Ishikawa (cell line): ENCODE results near the gene STX19.

Source experiments
- CEBPB ChIP-seq: IDR thresholded peaks from 2 replicates; pipeline ENCODE4 v1.6.1; 2012
- CREB1 ChIP-seq: IDR thresholded peaks from 2 replicates; pipeline ENCODE4 v1.6.1; 2012; ENCODE audit warnings: low read depth
- EGR1 ChIP-seq: IDR thresholded peaks from 2 replicates; pipeline ENCODE4 v1.6.1; 2012
- EP300 ChIP-seq: IDR thresholded peaks from 2 replicates; pipeline ENCODE4 v1.6.1; 2012; ENCODE audit warnings: borderline replicate concordance
- FOXM1 ChIP-seq: IDR thresholded peaks from 2 replicates; pipeline ENCODE4 v1.6.1; 2012; ENCODE audit warnings: low read depth, borderline replicate concordance
- MAX ChIP-seq: IDR thresholded peaks from 2 replicates; pipeline ENCODE4 v1.6.1; 2012
- NFIC ChIP-seq: IDR thresholded peaks from 2 replicates; pipeline ENCODE4 v1.6.1; 2012
- RAD21 ChIP-seq: IDR thresholded peaks from 2 replicates; pipeline ENCODE4 v1.6.1; 2012; ENCODE audit warnings: low read depth
- REST ChIP-seq: IDR thresholded peaks from 2 replicates; pipeline ENCODE4 v1.6.1; 2012; ENCODE audit warnings: low read depth, mild to moderate bottlenecking
- TAF1 ChIP-seq: IDR thresholded peaks from 2 replicates; pipeline ENCODE4 v1.6.1; 2012; ENCODE audit warnings: low read depth, mild to moderate bottlenecking
- TCF12 ChIP-seq: IDR thresholded peaks from 2 replicates; pipeline ENCODE4 v1.6.1; 2012; ENCODE audit warnings: low read depth
- TEAD4 ChIP-seq: IDR thresholded peaks from 2 replicates; pipeline ENCODE4 v1.6.1; 2012
- USF1 ChIP-seq: IDR thresholded peaks from 2 replicates; pipeline ENCODE4 v1.6.1; 2012
- YY1 ChIP-seq: IDR thresholded peaks from 2 replicates; pipeline ENCODE4 v1.6.1; 2012; ENCODE audit warnings: low read depth
- ZBTB7A ChIP-seq: IDR thresholded peaks from 2 replicates; pipeline ENCODE4 v1.6.1; 2012; ENCODE audit warnings: low read depth

The STX19 gene

GRCh38 chr3:94015025-94015424 is 13.4 kb downstream of the STX19 start:
- no peak for TF ChIP-seq NFIC
- no peak for TF ChIP-seq USF1
- no peak for TF ChIP-seq MAX
- no peak for TF ChIP-seq REST
- no peak for TF ChIP-seq TAF1
- TF ChIP-seq CREB1 = no peak
- TF ChIP-seq FOXM1 = no peak
- no peak for TF ChIP-seq EP300
- no peak for TF ChIP-seq CEBPB
- no peak for TF ChIP-seq ZBTB7A
- TF ChIP-seq TEAD4 = no peak
- TF ChIP-seq TCF12 = no peak
- no peak for TF ChIP-seq YY1
- TF ChIP-seq RAD21 = no peak
- TF ChIP-seq EGR1 = no peak

GRCh38 chr3:94012185-94012584 is 16.2 kb downstream of the STX19 start:
- no peak for TF ChIP-seq USF1
- no peak for TF ChIP-seq YY1
- TF ChIP-seq EP300 = no peak
- TF ChIP-seq RAD21 = no peak
- no peak for TF ChIP-seq CREB1
- TF ChIP-seq REST = no peak
- no peak for TF ChIP-seq TCF12
- TF ChIP-seq MAX = no peak
- no peak for TF ChIP-seq FOXM1
- TF ChIP-seq CEBPB = no peak
- TF ChIP-seq ZBTB7A = no peak
- TF ChIP-seq NFIC = no peak
- TF ChIP-seq EGR1 = no peak

- TF ChIP-seq TAF1 (no peak), EP300 (no peak), CREB1 (no peak), CEBPB (no peak), TCF12 (no peak), TEAD4 (no peak)
Measured at GRCh38 chr3:94011233-94011711, 17.1 kb downstream of the STX19 start.

GRCh38 chr3:94009608-94010007 is 18.8 kb downstream of the STX19 start:
- TF ChIP-seq TAF1 (no peak), EP300 (no peak), MAX (no peak), YY1 (no peak), TCF12 (no peak), TEAD4 (no peak), RAD21 (no peak), CREB1 (no peak), REST (no peak), FOXM1 (no peak), USF1 (no peak), ZBTB7A (no peak), CEBPB (no peak), NFIC (no peak), EGR1 (no peak)
